ENCODE data around the gene PRPH.
"Not testable (repeated sequence)": the region's sequence is repeated elsewhere in the genome, so short reads cannot be mapped to it uniquely, and the experiment has no call there.

DNA sequence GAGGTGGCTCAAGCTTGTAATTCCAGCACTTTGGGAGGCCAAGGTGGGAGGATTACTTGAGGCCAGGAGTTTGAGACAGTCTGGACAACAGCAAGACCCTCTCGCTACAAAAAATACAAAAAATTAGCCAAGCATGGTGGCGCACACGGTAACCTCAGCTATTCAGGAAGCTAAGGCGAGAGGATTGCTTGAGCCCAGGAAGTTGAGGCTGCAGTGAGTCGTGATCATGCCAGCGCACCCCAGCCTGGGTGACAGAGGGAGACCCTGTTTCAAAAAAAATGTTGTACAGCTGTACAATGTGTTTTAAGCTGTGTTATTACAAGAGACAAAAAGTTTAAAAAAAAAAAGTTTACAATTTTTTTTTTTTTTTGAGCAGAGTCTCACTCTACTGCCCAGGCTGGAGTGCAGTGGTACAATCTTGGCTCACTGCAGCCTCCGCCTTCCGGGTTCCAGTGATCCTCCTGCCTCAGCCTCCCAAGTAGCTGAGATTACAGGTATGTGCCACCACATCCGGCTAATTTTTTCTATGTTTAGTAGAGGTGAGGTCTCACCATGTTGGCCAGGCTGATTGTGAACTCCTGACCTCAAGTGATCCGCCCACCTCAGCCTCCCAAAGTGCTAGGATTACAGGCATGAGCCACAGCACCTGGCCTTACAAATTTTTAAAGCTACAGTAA, 37.3 kb upstream of the PRPH start:
- not testable (repeated sequence) for TF ChIP-seq CTCF (IDR thresholded peaks at IDR 0.05; ENCODE audit: borderline replicate concordance, extremely low read depth, low read length, poor library complexity, severe bottlenecking); EZH2 (IDR thresholded peaks at IDR 0.05; ENCODE audit: borderline replicate concordance, low read depth, low read length, severe bottlenecking)

All from DND-41 (cell line).